Measurements from ENCODE around the gene CLIC4. TPM values are rescaled to one million over a fixed set of nuclear protein-coding genes. Genes with fewer than 3 reads are reported as not detected.
A peak's percentile ranks its signal among the peaks of the same experiment; 100 is the strongest.
"Not testable (repeated sequence)": the region's sequence is repeated elsewhere in the genome, so short reads cannot be mapped to it uniquely, and the experiment has no call there.

The CLIC4 gene
- total RNA-seq (2014; rRNA removed; shearing (Covaris generic); ENCODE audit: low replicate concordance) = 49.1 and 87.4 TPM in 2 replicates

- H3K27ac ChIP-seq (ENCODE audit: low read length) = peak within 1 kb of the TSS; percentile 96
Measured at GRCh38 chr1:24744911-24745710, at the start of gene CLIC4. TSS of gene CLIC4 (plus strand) at chr1:24745447. CDS start at chr1:24745554, 107 bp downstream.

GRCh38 chr1:24696041-24696755 is 49.0 kb upstream of the CLIC4 start:
- Histone ChIP-seq H3K4me3 (ENCODE audit: low read length) (no peak overlapping the region), H3K9me2 (replicated peaks; ENCODE audit: insufficient read depth, low read length) (no peaks in the 10 kb centered on the region), H3K9ac (ENCODE audit: low read length) (no peak overlapping the region), H2AFZ (ENCODE audit: low read length) (no peak overlapping the region), H4K20me1 (ENCODE audit: insufficient read depth, low read depth, low read length) (no peaks in the 10 kb centered on the region), H3K9me3 (ENCODE audit: low read length) (no peaks in the 10 kb centered on the region), H3K27ac (ENCODE audit: low read length) (no peak overlapping the region), H3K27me3 (ENCODE audit: low read length) (no peaks in the 10 kb centered on the region), H3K36me3 (ENCODE audit: insufficient read depth, low read length) (no peaks in the 10 kb centered on the region), H3K79me2 (ENCODE audit: low read length) (no peaks in the 10 kb centered on the region), H3K4me2 (ENCODE audit: low read depth, low read length, poor library complexity, severe bottlenecking) (no peak overlapping the region), H3K4me1 (ENCODE audit: low read length) (peaks cover 23% of the 10 kb centered on the region)
- DNase-seq = no peak

More at GRCh38 chr1:24744911-24745710, at the start of gene CLIC4:
- Histone ChIP-seq H3K36me3 (ENCODE audit: insufficient read depth, low read length) (no peaks in the 10 kb centered on the region), H3K4me3 (ENCODE audit: low read length) (peak within 1 kb of the TSS; percentile 97), H3K27me3 (ENCODE audit: low read length) (no peaks in the 10 kb centered on the region), H4K20me1 (ENCODE audit: insufficient read depth, low read depth, low read length) (no peaks in the 10 kb centered on the region), H2AFZ (ENCODE audit: low read length) (0 out of 2 replicates have a peak within 1 kb of the TSS, but pooled peaks have one; percentile 54), H3K9me3 (ENCODE audit: low read length) (no peaks in the 10 kb centered on the region), H3K4me1 (ENCODE audit: low read length) (peaks cover 56% of the 10 kb centered on the region), H3K9ac (ENCODE audit: low read length) (peak within 1 kb of the TSS; percentile 91), H3K79me2 (ENCODE audit: low read length) (peaks cover 45% of the 10 kb centered on the region), H3K4me2 (ENCODE audit: low read depth, low read length, poor library complexity, severe bottlenecking) (peak within 1 kb of the TSS; percentile 77), H3K9me2 (replicated peaks; ENCODE audit: insufficient read depth, low read length) (no peaks in the 10 kb centered on the region)
- DNase-seq = peak; percentile 100

GRCh38 chr1:24696756-24697330 is 48.4 kb upstream of the CLIC4 start:
- H3K79me2 ChIP-seq (ENCODE audit: low read length) = no peaks in the 10 kb centered on the region
- no peaks in the 10 kb centered on the region for H4K20me1 ChIP-seq (ENCODE audit: insufficient read depth, low read depth, low read length)
- H3K27ac ChIP-seq (ENCODE audit: low read length) = no peak overlapping the region
- H3K9me2 ChIP-seq (replicated peaks; ENCODE audit: insufficient read depth, low read length) = no peaks in the 10 kb centered on the region
- H3K27me3 ChIP-seq (ENCODE audit: low read length) = no peaks in the 10 kb centered on the region
- DNase-seq = no peak
- no peaks in the 10 kb centered on the region for H3K9me3 ChIP-seq (ENCODE audit: low read length)
- H3K36me3 ChIP-seq (ENCODE audit: insufficient read depth, low read length) = no peaks in the 10 kb centered on the region
- H3K4me3 ChIP-seq (ENCODE audit: low read length) = no peak overlapping the region
- H3K4me1 ChIP-seq (ENCODE audit: low read length) = peaks cover 23% of the 10 kb centered on the region
- no peak overlapping the region for H3K9ac ChIP-seq (ENCODE audit: low read length)
- H2AFZ ChIP-seq (ENCODE audit: low read length) = no peak overlapping the region
- no peak overlapping the region for H3K4me2 ChIP-seq (ENCODE audit: low read depth, low read length, poor library complexity, severe bottlenecking)

- not testable (repeated sequence) for H3K27me3 ChIP-seq (ENCODE audit: low read length); H3K4me2 ChIP-seq (ENCODE audit: low read depth, low read length, poor library complexity, severe bottlenecking); H3K36me3 ChIP-seq (ENCODE audit: insufficient read depth, low read length)
Measured at GRCh38 chr1:24697453-24698001, 47.7 kb upstream of the CLIC4 start.

GRCh38 chr1:24698326-24698725 is 46.9 kb upstream of the CLIC4 start:
- H4K20me1 ChIP-seq (ENCODE audit: insufficient read depth, low read depth, low read length); H2AFZ ChIP-seq (ENCODE audit: low read length); H3K9me2 ChIP-seq (replicated peaks; ENCODE audit: insufficient read depth, low read length); H3K4me3 ChIP-seq (ENCODE audit: low read length); H3K27me3 ChIP-seq (ENCODE audit: low read length); DNase-seq; H3K79me2 ChIP-seq (ENCODE audit: low read length); H3K4me2 ChIP-seq (ENCODE audit: low read depth, low read length, poor library complexity, severe bottlenecking); H3K27ac ChIP-seq (ENCODE audit: low read length); H3K36me3 ChIP-seq (ENCODE audit: insufficient read depth, low read length); H3K9me3 ChIP-seq (ENCODE audit: low read length); H3K9ac ChIP-seq (ENCODE audit: low read length): not testable (repeated sequence)
- H3K4me1 ChIP-seq (ENCODE audit: low read length) = peaks cover 23% of the 10 kb centered on the region

More at GRCh38 chr1:24697453-24698001, 47.7 kb upstream of the CLIC4 start:
- H4K20me1 ChIP-seq (ENCODE audit: insufficient read depth, low read depth, low read length); H2AFZ ChIP-seq (ENCODE audit: low read length); H3K27ac ChIP-seq (ENCODE audit: low read length); H3K9ac ChIP-seq (ENCODE audit: low read length); H3K79me2 ChIP-seq (ENCODE audit: low read length); H3K9me2 ChIP-seq (replicated peaks; ENCODE audit: insufficient read depth, low read length); H3K9me3 ChIP-seq (ENCODE audit: low read length); H3K4me3 ChIP-seq (ENCODE audit: low read length); DNase-seq: not testable (repeated sequence)
- peaks cover 23% of the 10 kb centered on the region for H3K4me1 ChIP-seq (ENCODE audit: low read length)

GRCh38 chr1:24699628-24700027 is 45.6 kb upstream of the CLIC4 start:
- no peaks in the 10 kb centered on the region for H3K9me3 ChIP-seq (ENCODE audit: low read length)
- peaks cover 14% of the 10 kb centered on the region for H3K4me1 ChIP-seq (ENCODE audit: low read length)
- H2AFZ ChIP-seq (ENCODE audit: low read length) = no peak overlapping the region
- H3K4me2 ChIP-seq (ENCODE audit: low read depth, low read length, poor library complexity, severe bottlenecking) = no peak overlapping the region
- H3K9ac ChIP-seq (ENCODE audit: low read length) = no peak overlapping the region
- no peaks in the 10 kb centered on the region for H4K20me1 ChIP-seq (ENCODE audit: insufficient read depth, low read depth, low read length)
- no peaks in the 10 kb centered on the region for H3K9me2 ChIP-seq (replicated peaks; ENCODE audit: insufficient read depth, low read length)
- no peak overlapping the region for H3K4me3 ChIP-seq (ENCODE audit: low read length)
- H3K79me2 ChIP-seq (ENCODE audit: low read length) = no peaks in the 10 kb centered on the region
- DNase-seq = no peak
- no peaks in the 10 kb centered on the region for H3K27me3 ChIP-seq (ENCODE audit: low read length)
- H3K27ac ChIP-seq (ENCODE audit: low read length) = no peak overlapping the region
- no peaks in the 10 kb centered on the region for H3K36me3 ChIP-seq (ENCODE audit: insufficient read depth, low read length)

GRCh38 chr1:24702511-24703293 is 42.5 kb upstream of the CLIC4 start:
- no peak overlapping the region for H3K27ac ChIP-seq (ENCODE audit: low read length)
- no peak overlapping the region for H3K9ac ChIP-seq (ENCODE audit: low read length)
- H3K9me2 ChIP-seq (replicated peaks; ENCODE audit: insufficient read depth, low read length) = no peaks in the 10 kb centered on the region
- H3K27me3 ChIP-seq (ENCODE audit: low read length) = no peaks in the 10 kb centered on the region
- H3K36me3 ChIP-seq (ENCODE audit: insufficient read depth, low read length) = no peaks in the 10 kb centered on the region
- no peak overlapping the region for H3K4me2 ChIP-seq (ENCODE audit: low read depth, low read length, poor library complexity, severe bottlenecking)
- H4K20me1 ChIP-seq (ENCODE audit: insufficient read depth, low read depth, low read length) = no peaks in the 10 kb centered on the region
- no peak for DNase-seq
- H3K4me1 ChIP-seq (ENCODE audit: low read length) = peaks cover 7% of the 10 kb centered on the region
- no peak overlapping the region for H3K4me3 ChIP-seq (ENCODE audit: low read length)
- H3K9me3 ChIP-seq (ENCODE audit: low read length) = no peaks in the 10 kb centered on the region
- no peak overlapping the region for H2AFZ ChIP-seq (ENCODE audit: low read length)
- no peaks in the 10 kb centered on the region for H3K79me2 ChIP-seq (ENCODE audit: low read length)

All from Karpas-422 (cell line).